NB4 (cell line): ENCODE measurements around the gene HTT.

Source experiments
- DNase-seq: peaks from one replicate; pipeline ENCODE4 v3.0.0; 2010; ENCODE audit warnings: low read depth
- H3K4me3 ChIP-seq: one replicate; pipeline ENCODE4 v1.5.1; 2011; ENCODE audit warnings: mild to moderate bottlenecking, low read depth, low read length, moderate library complexity
- CTCF ChIP-seq: IDR thresholded peaks from one replicate; pipeline ENCODE4 v1.5.1; 2012; ENCODE audit warnings: low read depth, low read length
- MAX ChIP-seq: IDR thresholded peaks from 2 replicates; pipeline ENCODE4 v1.6.1; 2011; ENCODE audit warnings: low read depth, low read length
- MYC ChIP-seq: IDR thresholded peaks from 2 replicates; pipeline ENCODE4 v1.6.1; 2011; ENCODE audit warnings: low read depth, low read length
- POLR2A ChIP-seq: IDR thresholded peaks from 2 replicates; pipeline ENCODE4 v1.6.1; 2011; ENCODE audit warnings: mild to moderate bottlenecking; ENCODE audit not compliant: insufficient read length; ENCODE audit errors: extremely low read depth

HTT gene

GRCh38 chr4:3112609-3113469 lies 38.4 kb downstream of the HTT start:
- no peak for TF ChIP-seq MAX
- TF ChIP-seq CTCF, result no peak
- no peak for TF ChIP-seq MYC
- DNase-seq, result no peak
- no peak overlapping the region for H3K4me3 ChIP-seq

- no peak for DNase-seq
- H3K4me3 ChIP-seq, result no peak overlapping the region
- no peak for TF ChIP-seq CTCF
- TF ChIP-seq MAX, result no peak
These were observed 39.9 kb downstream of the HTT start for GRCh38 chr4:3114377-3114776.

- DNase-seq, result no peak
- TF ChIP-seq MYC (no peak), POLR2A (no peak), MAX (no peak), CTCF (no peak)
- no peak overlapping the region for H3K4me3 ChIP-seq
These were observed 41.3 kb downstream of the HTT start for GRCh38 chr4:3115637-3116270.

GRCh38 chr4:3116955-3117354 lies 42.5 kb downstream of the HTT start:
- TF ChIP-seq MYC (no peak), POLR2A (no peak), MAX (no peak), CTCF (no peak)
- H3K4me3 ChIP-seq, result no peak overlapping the region
- no peak for DNase-seq

GRCh38 chr4:3118312-3118711 lies 43.8 kb downstream of the HTT start:
- TF ChIP-seq CTCF (no peak), POLR2A (no peak), MYC (no peak), MAX (no peak)
- no peak for DNase-seq
- no peak overlapping the region for H3K4me3 ChIP-seq

- no peak for DNase-seq
- H3K4me3 ChIP-seq, result no peak overlapping the region
- no peak for TF ChIP-seq MYC
- TF ChIP-seq POLR2A, result no peak
- TF ChIP-seq CTCF, result no peak
- no peak for TF ChIP-seq MAX
These were observed 45.0 kb downstream of the HTT start for GRCh38 chr4:3119464-3119863.
